Glomerular visceral epithelial cell (primary cell): ENCODE results near the gene RBCK1.
"Not testable (repeated sequence)": the region's sequence is repeated elsewhere in the genome, so short reads cannot be mapped to it uniquely, and the experiment has no call there.

Experiments
- DNase-seq: peaks from one replicate; pipeline ENCODE4 v3.0.0-alpha.2; 2016; ENCODE audit errors: extremely low spot score

RBCK1 gene

DNA sequence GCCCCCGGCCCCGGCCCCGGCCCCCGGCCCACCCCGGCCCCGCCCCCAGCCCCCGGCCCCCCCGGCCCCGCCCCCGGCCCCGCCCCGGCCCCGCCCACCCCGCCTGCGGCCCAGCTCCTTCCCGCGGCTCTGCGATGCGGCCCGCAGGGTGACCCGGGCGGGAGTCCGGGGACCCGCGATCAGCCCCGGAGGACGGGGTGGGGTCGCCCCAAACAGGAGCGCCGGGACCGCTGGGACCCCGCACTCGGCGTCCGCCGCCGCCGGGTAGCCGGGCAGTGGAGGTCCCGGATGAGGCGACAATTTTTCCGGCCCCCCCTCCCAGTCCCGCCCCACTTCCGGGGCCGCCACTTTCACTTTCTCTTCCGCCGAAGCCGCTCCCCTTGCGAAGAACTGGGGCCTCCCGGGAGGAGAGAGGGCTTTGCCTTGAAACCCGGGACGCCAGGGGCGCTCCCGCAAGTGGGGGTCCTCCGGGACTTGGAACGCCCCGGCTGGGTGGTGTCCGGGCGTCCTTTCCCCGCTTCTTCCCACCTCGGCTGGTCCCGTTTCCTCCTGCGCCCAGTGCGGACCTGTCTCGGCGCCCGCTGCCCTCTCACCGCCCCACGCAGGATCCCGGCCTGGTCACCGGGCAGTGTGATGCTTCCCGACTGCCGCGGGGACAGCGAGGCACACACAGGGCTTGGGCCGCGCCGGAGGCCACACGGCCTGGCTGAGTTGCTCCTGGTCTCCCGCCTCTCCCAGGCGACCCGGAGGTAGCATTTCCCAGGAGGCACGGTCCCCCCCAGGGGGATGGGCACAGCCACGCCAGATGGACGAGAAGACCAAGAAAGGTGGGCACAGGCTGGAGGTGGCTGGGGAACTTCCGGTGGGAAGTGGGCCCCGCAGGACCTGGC, at the start of gene RBCK1:
RBCK1 (plus strand) TSS at position 347 of the 890 bp plus-strand sequence; CDS start at position 806, 459 bp downstream.
- DNase-seq = peak; percentile 89

DNA sequence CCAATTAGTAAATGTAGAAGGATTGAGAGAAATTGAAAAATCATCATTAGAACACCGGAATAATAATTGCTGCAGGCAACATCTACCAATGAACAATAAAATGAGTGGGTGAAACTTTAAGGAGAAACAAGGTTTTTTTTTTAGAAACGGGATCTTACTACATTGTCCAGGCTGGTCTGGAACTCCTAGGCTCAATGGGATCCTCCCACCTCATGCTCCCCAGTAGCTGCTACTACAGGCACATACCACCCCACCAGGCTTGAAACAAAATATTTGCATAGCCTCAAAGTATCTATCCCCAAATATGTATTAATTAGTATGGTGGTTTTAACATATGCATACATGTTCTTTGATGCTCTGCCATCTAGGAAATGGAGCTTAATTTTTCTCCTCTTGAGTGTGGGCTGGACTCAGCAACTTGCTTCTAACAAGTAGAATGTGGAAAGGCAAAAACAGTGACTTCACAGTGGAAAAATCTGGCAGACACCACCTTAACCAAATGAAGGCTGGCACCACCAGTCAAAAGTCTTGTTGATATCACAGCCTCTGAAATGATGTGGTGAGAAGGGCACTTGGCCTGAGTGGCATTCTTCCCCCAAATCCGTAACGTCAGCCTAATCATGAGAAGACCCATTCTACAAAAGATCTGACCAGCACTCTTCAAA, 49.1 kb upstream of the RBCK1 start:
- DNase-seq = peak; percentile 52

DNA sequence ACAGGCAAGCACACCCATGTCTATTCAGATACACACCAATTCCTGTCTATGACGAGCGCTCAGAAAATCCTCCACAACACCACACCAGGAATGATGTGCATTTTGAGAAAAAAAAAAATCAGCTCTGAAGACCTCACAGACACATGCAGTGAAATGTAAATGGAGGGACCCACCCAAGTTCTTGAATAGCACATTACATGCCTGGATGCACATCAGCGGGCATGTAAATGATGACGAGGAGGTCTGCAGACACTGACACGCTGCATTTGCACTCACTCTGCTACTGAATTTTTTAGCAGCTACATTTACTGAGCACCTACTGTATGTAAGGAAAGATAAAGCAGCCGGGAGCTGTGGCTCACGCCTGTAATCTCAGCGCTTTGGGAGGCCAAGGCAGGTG, 46.5 kb upstream of the RBCK1 start:
- peak; percentile 92 for DNase-seq

DNA sequence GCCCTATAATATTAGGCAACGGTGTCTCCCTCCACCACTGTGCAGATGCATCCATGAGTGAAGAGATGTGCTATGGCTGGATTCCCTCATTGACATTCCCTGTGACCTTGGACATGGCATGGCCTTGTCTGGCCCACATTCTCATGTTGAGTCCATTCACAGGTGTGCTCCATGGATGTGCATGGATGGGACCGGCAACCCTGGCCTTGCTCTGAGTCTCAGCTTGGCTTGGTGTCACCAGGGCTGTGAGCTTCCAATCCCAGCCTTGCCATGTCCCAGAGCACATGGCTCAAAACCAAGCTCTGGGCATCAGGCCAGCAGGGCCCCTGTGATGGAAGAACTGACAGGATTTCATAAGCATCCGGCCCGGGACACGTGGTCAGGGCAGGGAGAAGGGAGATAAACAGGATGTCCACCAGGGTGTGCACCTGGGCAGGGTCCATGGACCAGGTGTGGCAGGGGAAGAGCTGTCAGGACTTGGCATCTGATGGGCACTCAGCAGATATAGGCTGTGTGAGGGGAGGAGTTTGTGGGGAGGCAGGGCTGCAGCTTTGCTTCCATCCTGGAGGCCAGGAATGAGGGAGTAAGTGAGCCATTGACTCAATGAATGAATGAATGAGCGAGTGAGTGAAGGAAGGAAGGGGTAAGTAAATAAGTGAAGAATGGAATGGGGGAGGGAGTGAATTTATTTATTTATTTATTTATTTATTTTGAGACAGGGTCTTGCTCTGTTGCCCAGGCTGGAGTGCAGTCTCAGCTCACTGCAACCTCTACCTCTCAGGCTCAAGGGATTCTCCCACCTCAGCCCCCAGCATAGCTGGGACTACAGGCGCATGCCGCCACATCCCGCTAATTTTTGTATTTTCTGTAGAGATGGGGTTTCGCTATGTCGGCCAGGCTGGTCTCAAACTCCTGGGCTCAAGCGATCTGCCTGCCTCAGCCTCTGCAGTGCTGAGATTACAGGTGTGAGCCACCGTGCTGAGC, 45.5 kb upstream of the RBCK1 start:
- DNase-seq = peak; percentile 98

GRCh38 chr20:363319-364078, 44.6 kb upstream of the RBCK1 start:
- peak; percentile 45 for DNase-seq

DNA sequence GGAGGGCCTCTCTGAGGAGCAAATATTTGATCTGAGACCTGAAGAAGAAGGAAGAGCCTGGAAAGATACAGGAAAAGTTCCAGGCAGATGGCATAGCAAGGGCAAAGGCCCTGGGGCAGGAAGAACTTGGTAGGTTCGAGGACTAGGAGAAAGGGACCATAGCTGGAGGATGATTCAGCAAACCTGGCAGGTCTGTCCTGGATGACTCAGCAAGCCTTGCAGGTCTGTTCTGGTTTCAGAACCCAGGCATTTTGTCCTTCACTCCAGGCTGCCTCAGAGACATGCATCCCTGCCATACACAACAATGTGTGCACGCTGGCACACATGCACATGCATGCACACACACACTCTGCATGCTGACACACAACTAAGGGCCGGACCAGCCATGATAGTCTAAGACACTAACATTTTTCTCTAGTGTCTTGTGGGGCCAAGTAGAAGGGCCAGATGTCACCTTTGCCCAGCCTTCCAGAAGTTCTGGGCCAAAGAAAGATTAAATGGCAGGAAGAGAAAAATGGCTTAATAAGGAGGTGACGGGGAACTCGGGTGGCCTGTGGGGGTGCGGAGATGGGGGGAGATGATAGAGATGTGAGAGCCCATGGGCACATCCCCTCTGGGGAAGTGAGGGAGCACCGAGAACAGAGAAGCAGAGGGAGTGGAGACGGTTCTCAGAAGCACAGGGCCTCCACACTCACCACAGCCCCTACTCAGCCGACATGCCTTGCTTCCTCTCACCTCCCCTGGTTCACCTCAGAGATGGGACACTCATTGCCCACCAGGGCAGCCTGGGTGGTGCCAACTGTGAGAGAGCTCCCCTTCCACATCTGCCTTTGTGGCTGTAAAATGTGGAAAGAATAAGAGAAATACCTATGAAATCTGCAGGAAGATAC, 42.9 kb upstream of the RBCK1 start:
- peak; percentile 56 for DNase-seq

DNA sequence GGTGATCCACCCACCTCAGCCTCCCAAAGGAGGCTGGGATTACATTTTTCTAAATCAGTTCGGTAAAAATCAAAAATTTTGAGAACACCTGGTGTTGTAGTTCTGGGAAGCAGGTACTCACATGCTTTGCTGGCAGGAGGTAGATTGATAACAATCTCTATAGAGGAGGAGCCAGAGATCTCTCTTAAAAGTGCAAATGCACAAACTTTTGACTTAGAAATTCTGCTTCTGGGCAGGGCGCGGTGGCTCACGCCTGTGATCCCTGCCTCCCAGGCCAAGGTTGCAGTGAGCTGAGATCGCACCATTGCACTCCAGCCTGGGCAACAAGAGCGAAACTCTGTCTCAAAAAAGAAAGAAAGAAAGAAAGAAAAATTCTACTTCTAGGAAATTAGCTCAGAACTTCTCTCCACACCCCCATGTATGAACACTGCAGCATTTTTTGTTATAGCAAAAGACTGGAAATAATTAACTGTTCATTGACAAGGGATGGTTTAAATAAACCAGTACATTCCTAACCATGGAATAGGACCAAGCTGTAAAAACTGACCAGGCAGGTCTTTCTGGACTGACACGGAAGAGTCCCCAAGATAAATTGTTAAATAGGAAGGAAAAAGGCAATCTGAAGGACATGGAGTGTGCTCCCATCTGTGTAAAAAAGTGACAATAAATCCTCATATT, 41.9 kb upstream of the RBCK1 start:
- no peak for DNase-seq

DNA sequence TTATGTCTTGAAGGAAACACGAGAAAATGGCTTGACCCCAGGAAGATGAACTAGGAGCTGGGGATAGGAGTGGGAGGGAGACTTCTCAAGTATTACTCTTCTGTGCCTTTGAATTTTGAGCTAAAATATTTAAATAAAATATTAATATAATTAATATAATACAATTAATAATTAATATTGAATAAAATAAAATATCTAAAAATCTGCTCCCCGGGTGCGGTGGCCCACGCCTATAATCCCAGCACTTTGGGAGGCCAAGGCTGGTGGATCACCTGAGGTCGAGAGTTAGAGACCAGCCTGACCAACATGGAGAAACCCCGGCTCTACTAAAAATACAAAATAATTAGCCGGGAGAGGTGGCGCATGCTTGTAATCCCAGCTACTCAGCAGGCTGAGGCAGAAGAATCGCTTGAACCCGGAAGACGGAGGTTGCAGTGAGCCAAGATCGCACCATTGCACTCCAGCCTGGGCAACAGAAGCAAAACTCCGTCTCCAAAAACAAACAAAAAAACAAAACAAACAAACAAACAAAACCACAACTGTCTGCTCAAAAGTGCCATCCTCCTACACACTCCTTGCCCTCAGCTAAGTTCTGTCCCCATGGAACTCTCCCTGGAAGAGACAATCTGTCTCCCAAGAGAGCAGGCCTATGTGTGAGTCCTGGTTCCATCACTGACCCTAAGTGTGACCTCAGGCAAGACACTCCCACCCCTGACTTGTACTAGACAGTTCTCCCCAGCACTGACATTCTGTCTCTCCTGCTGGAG, 41.2 kb upstream of the RBCK1 start:
- no peak for DNase-seq

- no peak for DNase-seq
Measured at GRCh38 chr20:367486-367887, 40.6 kb upstream of the RBCK1 start.

DNA sequence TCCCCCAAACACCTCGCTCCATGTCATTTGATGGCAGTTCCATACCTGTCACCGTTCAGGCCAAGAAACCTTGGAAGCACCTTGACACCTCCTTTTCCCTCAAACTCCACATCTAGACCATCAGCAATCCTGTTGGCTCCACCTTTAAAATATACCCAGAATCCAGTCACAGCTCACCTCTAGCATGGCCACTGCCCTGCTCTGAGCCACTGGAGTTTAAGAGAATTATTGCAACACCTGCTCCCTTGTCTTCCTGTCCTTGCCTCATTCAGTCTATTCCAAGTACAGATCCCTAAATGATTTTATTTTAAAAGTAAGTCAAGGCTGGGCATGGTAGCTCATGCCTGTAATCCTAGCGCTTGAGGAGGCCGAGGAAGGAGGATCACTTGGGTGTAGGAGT, 39.2 kb upstream of the RBCK1 start:
- DNase-seq = no peak

DNA sequence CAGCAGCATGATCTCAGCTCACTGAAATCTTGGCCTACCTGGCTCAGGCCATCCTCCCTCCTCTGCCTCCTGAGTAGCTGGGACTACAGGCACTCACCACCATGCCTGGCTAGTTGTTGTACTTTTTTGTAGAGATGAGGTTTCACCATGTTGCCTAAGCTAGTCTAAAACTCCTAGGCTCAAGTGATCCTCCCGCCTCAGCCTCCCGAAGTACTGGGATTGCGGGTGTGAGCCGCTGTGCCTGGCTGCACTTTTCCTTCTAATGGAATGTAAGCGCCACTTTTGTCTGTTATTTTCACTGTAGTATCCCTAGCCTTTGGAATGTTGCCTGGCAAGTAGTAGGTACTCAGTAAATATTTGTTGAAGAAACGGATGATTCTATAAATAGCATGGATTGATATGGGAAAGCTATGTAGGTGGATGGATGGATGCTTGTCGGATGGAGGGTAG, 37.9 kb upstream of the RBCK1 start:
- no peak for DNase-seq

- no peak for DNase-seq
Measured at GRCh38 chr20:370977-371754, 36.9 kb upstream of the RBCK1 start.

DNA sequence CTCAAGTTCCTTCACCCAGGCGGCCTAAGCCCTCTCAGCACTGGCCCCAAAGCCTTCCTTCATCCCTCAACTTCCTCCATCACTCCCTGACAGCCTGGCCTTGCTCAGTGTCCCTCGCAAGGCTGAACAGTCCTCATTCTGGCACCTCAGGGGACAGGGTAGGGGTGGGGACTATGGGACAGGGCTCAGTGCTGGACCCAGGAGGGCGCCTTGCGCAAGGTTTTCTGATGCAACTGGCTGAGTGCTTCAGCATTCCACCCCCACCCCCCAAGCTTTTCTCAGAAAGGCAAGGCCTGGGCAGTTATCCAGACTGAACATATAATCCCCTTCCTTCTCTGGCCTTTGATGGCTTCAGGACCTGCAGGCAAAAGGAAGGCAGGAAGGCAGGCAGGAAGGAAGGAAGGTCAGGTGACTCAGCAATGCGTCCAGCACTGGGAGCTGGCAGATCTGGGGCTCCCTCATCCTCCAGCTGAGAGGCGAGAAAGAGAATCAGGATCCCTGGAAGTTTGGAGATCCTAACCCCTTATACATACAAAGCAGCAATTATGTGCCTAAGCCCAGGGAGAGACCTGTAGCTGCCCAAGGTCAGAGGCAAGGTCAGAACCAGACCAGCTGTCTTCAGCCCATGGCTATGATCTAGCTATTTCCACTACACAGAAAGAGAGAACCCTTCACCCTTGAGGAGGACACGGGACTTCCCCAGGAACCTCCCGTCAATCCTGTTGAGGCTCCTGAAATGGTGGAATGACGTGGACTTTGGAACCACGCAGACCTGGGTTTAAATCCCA, 36.1 kb upstream of the RBCK1 start:
- peak; percentile 68 for DNase-seq

- not testable (repeated sequence) for DNase-seq
Measured at GRCh38 chr20:372543-373082, 35.5 kb upstream of the RBCK1 start.

DNA sequence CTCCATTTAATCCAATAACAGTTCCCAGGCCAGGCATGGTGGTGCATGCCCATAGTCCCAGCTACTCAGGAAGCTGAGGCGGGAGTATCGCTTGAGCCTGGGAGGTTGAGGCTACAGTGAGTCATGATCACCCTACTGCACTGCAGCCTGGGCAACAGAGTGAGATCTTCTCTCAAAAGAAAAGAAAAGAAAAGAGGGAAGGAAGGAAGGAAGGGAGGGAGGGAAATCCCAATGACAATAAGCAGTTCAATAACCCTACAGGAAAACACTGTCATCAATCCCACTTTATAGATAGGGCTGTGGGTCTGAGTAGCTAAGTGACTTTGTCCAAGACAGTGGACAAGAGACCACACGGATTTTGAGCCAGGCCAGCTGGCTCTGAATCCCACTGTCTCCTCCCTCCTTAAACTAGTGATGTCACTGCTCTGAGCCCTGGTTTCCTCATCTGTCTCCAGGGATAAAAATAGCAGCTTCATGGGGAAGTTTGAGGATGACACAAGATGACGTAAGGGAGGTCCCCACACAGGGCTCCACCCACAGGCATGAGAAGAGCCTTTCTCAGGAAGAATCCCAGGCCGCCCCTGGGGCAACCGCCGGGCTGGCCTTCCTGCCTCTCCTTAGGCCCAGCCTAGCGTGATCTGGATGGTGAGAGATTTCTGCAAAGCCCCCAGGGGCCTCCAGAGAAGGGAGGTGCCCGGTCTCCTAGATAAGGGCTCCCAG, 34.8 kb upstream of the RBCK1 start:
- DNase-seq = peak; percentile 62

GRCh38 chr20:375265-375889, 32.7 kb upstream of the RBCK1 start:
- DNase-seq = no peak
